Measurements from ENCODE around the gene TFPT. TPM values are rescaled to one million over a fixed set of nuclear protein-coding genes. Genes with fewer than 3 reads are reported as not detected.

Gene TFPT
- polyA plus RNA-seq, 1 experiment = 18.8 TPM

DNA sequence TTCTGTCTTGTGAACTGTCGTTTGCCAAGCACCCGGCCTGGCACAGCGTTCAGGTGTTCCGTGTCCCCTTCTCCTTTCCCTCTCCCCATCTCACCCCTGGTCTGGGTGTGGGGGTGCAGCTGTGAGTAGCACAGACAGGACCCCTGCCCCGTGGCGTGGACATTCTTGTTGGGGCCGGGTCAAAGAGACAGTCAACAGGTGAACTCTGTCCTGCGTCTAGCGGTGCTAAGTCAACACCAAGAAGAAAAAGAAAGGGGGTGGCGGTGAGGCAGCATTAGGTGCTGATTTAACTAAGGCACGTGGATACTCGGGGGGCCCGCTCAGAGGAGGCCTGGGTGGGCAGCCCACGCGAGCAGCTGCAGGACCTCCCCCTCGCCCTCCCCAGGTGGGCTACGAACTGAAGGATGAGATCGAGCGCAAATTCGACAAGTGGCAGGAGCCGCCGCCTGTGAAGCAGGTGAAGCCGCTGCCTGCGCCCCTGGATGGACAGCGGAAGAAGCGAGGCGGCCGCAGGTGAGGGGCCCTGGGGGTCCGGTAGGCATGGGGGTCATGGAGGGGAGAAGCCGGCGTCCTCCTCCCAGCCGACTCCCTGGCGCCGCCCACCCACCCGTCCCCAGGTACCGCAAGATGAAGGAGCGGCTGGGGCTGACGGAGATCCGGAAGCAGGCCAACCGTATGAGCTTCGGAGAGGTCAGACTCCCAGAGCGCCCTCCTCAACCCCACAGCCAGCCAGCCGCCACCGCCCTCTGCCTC, 12.4 kb upstream of the TFPT start:
- peaks cover 35% of the 10 kb centered on the region for H3K36me3 ChIP-seq (ENCODE audit: control insufficient read depth, insufficient read depth, low read length)
- TF ChIP-seq, protein P1, sequence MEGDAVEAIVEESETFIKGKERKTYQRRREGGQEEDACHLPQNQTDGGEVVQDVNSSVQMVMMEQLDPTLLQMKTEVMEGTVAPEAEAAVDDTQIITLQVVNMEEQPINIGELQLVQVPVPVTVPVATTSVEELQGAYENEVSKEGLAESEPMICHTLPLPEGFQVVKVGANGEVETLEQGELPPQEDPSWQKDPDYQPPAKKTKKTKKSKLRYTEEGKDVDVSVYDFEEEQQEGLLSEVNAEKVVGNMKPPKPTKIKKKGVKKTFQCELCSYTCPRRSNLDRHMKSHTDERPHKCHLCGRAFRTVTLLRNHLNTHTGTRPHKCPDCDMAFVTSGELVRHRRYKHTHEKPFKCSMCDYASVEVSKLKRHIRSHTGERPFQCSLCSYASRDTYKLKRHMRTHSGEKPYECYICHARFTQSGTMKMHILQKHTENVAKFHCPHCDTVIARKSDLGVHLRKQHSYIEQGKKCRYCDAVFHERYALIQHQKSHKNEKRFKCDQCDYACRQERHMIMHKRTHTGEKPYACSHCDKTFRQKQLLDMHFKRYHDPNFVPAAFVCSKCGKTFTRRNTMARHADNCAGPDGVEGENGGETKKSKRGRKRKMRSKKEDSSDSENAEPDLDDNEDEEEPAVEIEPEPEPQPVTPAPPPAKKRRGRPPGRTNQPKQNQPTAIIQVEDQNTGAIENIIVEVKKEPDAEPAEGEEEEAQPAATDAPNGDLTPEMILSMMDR (IDR thresholded peaks at IDR 0.05; ENCODE audit: insufficient read depth, low read depth, low read length) = no peak
- CTCF ChIA-PET = no interaction called here
- no peaks in the 10 kb centered on the region for H3K27me3 ChIP-seq (ENCODE audit: control insufficient read depth, insufficient read depth, low read length)
- no peak for DNase-seq (ENCODE audit: low read depth)
- H3K4me3 ChIP-seq (ENCODE audit: low read depth, low read length) = no peak overlapping the region
- POLR2A ChIA-PET = no interaction called here

DNA sequence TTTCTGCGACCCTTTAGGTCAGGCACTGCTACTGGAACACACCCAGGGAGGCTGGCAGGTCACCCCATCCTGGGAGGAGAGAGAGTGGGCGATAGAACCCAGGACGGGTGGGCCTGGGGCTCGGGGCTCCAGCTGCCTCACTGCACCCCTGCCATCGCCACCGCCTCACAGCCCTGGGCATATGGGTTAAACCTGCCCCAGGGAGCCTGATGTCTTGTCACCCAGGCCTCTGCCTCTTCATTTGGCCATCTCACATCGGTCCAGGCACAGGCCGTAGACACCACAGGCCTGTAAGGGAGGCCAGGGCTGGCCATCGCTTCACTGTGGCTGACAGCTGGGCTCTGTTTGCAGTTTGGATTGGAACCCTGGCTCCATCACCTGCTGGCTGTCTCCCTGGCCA, 10.3 kb upstream of the TFPT start:
- ChIA-PET CTCF (no interaction called here), POLR2A (no interaction called here)
- TF ChIP-seq, protein P1 (IDR thresholded peaks at IDR 0.05; ENCODE audit: insufficient read depth, low read depth, low read length) = no peak
- Histone ChIP-seq H3K4me3 (ENCODE audit: low read depth, low read length) (no peak overlapping the region), H3K36me3 (ENCODE audit: control insufficient read depth, insufficient read depth, low read length) (peaks cover 38% of the 10 kb centered on the region), H3K27me3 (ENCODE audit: control insufficient read depth, insufficient read depth, low read length) (no peaks in the 10 kb centered on the region)
- no peak for DNase-seq (ENCODE audit: low read depth)

DNA sequence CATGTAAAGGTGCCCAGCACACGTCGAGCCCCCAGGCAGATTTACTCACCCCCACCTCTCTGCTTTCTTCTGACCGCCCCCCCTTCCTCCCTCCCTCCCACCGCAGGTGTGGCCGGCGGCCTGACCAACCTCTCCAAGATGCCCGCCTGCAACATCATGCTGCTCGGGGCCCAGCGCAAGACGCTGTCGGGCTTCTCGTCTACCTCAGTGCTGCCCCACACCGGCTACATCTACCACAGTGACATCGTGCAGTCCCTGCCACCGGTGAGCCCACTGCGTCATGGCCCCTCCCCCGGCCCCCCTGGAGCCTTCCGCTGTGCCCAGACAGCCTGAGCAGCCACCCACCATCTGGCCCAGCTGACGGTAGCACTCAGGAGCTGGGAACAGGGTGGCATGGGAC, 8.9 kb upstream of the TFPT start:
- CTCF ChIA-PET = no interaction called here
- TF ChIP-seq, protein P1 (IDR thresholded peaks at IDR 0.05; ENCODE audit: insufficient read depth, low read depth, low read length) = no peak
- no peaks in the 10 kb centered on the region for H3K27me3 ChIP-seq (ENCODE audit: control insufficient read depth, insufficient read depth, low read length)
- peaks cover 41% of the 10 kb centered on the region for H3K36me3 ChIP-seq (ENCODE audit: control insufficient read depth, insufficient read depth, low read length)
- POLR2A ChIA-PET = interaction anchor here (0.6 kb wide), 1 partner anchor 27 kb away, joined by 5 read pairs; no protein-coding TSS in a partner anchor
- no peak overlapping the region for H3K4me3 ChIP-seq (ENCODE audit: low read depth, low read length)
- DNase-seq (ENCODE audit: low read depth) = no peak

DNA sequence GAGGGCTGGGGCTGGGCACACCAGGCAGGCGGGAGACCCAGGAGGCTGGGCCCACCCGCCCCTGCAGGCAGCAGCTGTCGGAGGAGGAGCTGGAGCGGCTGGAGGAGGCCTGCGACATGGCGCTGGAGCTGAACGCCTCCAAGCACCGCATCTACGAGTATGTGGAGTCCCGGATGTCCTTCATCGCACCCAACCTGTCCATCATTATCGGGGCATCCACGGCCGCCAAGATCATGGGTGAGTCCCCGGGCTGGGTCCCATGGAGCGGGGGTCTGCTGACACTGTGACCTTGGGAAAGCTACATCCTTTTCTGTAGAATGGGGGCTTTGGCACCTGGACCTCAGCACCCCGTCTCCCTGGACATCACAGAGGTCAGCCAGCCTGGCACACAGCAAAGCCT, 8.2 kb upstream of the TFPT start:
- Histone ChIP-seq H3K4me3 (ENCODE audit: low read depth, low read length) (no peak overlapping the region), H3K36me3 (ENCODE audit: control insufficient read depth, insufficient read depth, low read length) (peaks cover 36% of the 10 kb centered on the region), H3K27me3 (ENCODE audit: control insufficient read depth, insufficient read depth, low read length) (no peaks in the 10 kb centered on the region)
- no peak for DNase-seq (ENCODE audit: low read depth)
- POLR2A ChIA-PET = interaction anchor here (0.6 kb wide), 2 partner anchors 26 to 250 kb away, joined by 3 to 5 read pairs; no protein-coding TSS in a partner anchor
- TF ChIP-seq, protein P1 (IDR thresholded peaks at IDR 0.05; ENCODE audit: insufficient read depth, low read depth, low read length) = no peak
- CTCF ChIA-PET = no interaction called here

DNA sequence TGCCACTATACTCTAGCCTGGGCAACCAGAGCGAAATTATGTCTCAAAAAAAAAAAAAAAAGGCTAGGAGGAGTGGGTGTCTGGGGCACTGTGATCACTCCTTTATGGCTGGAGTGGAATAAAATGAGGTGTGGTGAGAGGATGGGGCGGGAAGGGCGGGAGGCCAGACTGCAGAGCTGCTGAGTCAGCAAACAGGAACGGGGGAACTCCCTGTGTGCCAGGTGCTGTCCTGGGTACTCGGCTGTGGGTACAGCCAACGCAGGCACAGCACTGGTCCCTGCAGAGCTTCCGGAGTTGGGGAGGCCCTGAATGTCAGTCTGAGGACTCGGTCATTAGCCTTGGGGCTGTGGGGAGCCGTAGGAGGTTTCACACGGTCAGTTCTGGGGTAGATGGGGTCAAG, 5.8 kb upstream of the TFPT start:
- H3K36me3 ChIP-seq (ENCODE audit: control insufficient read depth, insufficient read depth, low read length) = peaks cover 34% of the 10 kb centered on the region
- POLR2A ChIA-PET = no interaction called here
- DNase-seq (ENCODE audit: low read depth) = no peak
- no peaks in the 10 kb centered on the region for H3K27me3 ChIP-seq (ENCODE audit: control insufficient read depth, insufficient read depth, low read length)
- TF ChIP-seq, protein P1 (IDR thresholded peaks at IDR 0.05; ENCODE audit: insufficient read depth, low read depth, low read length) = no peak
- no peak overlapping the region for H3K4me3 ChIP-seq (ENCODE audit: low read depth, low read length)
- CTCF ChIA-PET = no interaction called here
